ENCODE measurements around the gene STBD1.

- TF ChIP-seq CREB1 (CRISPR knock-in tag; IDR thresholded peaks at IDR 0.05; ENCODE audit: low read depth) (no peak), CTCF (conservative IDR thresholded peaks at IDR 0.05; ENCODE audit: low read depth in 2 of 2) (no peak), POLR2AphosphoS5 (IDR thresholded peaks at IDR 0.05; ENCODE audit: low read depth) (no peak), EZH2phosphoT487 (IDR thresholded peaks at IDR 0.05; ENCODE audit: unreplicated experiment) (no peak), EZH2 (IDR thresholded peaks at IDR 0.05; ENCODE audit: low read depth, unreplicated experiment) (no peak), ZNF114 (CRISPR knock-in tag; IDR thresholded peaks at IDR 0.05) (no peak), STAT1 (IDR thresholded peaks at IDR 0.05; ENCODE audit: unreplicated experiment) (no peak), NANOG (IDR thresholded peaks at IDR 0.05; ENCODE audit: borderline replicate concordance) (no peak), REST (IDR thresholded peaks at IDR 0.05; ENCODE audit: unreplicated experiment) (no peak), JUNB (IDR thresholded peaks at IDR 0.05; ENCODE audit: unreplicated experiment) (no peak)
These were observed 34.0 kb upstream of the STBD1 start for GRCh38 chr4:76272582-76272981.

All from GM23338 (cell line).